ENCODE results near the gene NFAM1. TPM values are rescaled to one million over a fixed set of nuclear protein-coding genes. Genes with fewer than 3 reads are reported as not detected.

The NFAM1 gene
- 1 to 10 TPM; 2.4 to 7.8 (median 3.6) TPM for total RNA-seq
- total RNA-seq (2013) = 2.9 TPM

GRCh38 chr22:42432020-42432596, at the start of gene NFAM1:
TSS of gene NFAM1 (minus strand) at chr22:42432403. CDS start at chr22:42432357, 46 bp downstream.
- 21% methylated on average over 24 of the region's 24 CpGs for WGBS (ENCODE audit: insufficient coverage)
- Histone ChIP-seq H3K27me3 (ENCODE audit: control insufficient read depth, insufficient read depth, low read length) (no peaks in the 10 kb centered on the region), H3K4me3 (ENCODE audit: low read length) (peak within 1 kb of the TSS; percentile 14), H3K4me1 (ENCODE audit: control insufficient read depth, insufficient read depth, low read length) (peaks cover 8% of the 10 kb centered on the region), H3K36me3 (ENCODE audit: control insufficient read depth, insufficient read depth, low read length) (no peaks in the 10 kb centered on the region), H3K27ac (ENCODE audit: low read length) (no peak within 1 kb of the TSS), H3K9me3 (ENCODE audit: control insufficient read depth, insufficient read depth, low read length) (no peaks in the 10 kb centered on the region)
- Mint-ChIP-seq H3K36me3 (no peaks in the 10 kb centered on the region), H3K4me1 (peaks cover 0 to under 1% of the 10 kb centered on the region in 2 donors), H3K27ac (no peak within 1 kb of the TSS), H3K4me3 (no peak within 1 kb of the TSS), H3K9me3 (no peaks in the 10 kb centered on the region), H3K27me3 (ENCODE audit: low read depth in 2 of 2) (peaks cover 15 to 29% of the 10 kb centered on the region in 2 donors)
- ATAC-seq (peak in 2 of 3 donors; percentile 32 to 75), DNase-seq (no peak)
- intact Hi-C loops (cut with micrococcal nuclease) = no loop called here
- TF ChIP-seq, protein P1, sequence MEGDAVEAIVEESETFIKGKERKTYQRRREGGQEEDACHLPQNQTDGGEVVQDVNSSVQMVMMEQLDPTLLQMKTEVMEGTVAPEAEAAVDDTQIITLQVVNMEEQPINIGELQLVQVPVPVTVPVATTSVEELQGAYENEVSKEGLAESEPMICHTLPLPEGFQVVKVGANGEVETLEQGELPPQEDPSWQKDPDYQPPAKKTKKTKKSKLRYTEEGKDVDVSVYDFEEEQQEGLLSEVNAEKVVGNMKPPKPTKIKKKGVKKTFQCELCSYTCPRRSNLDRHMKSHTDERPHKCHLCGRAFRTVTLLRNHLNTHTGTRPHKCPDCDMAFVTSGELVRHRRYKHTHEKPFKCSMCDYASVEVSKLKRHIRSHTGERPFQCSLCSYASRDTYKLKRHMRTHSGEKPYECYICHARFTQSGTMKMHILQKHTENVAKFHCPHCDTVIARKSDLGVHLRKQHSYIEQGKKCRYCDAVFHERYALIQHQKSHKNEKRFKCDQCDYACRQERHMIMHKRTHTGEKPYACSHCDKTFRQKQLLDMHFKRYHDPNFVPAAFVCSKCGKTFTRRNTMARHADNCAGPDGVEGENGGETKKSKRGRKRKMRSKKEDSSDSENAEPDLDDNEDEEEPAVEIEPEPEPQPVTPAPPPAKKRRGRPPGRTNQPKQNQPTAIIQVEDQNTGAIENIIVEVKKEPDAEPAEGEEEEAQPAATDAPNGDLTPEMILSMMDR (IDR thresholded peaks at IDR 0.05) = no peak

DNA sequence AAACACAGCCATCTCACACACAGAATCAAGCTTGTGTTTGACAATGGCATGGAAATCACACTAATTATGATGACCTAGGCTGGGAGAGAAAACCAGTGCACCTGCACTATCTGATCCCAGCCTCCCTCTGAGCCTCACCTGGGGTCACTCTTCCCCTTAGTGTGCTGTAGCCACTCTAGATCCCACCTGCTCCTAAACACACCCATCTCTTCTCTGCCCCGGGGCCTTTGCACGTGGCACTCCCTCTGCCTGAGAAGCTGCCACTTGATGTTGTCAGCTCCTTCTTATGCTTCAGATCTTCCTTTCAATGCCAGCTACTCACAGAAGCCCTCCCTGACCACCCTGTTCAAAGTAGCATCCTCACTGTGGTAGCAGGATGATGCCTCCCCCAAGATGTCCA, 42.9 kb upstream of the NFAM1 start:
- Mint-ChIP-seq H3K27me3 (ENCODE audit: low read depth in 2 of 2) (peaks cover 6 to 7% of the 10 kb centered on the region in 2 donors), H3K9me3 (no peaks in the 10 kb centered on the region), H3K36me3 (no peaks in the 10 kb centered on the region), H3K4me1 (peaks cover 6 to 9% of the 10 kb centered on the region in 2 donors), H3K4me3 (no peak overlapping the region), H3K27ac (no peak overlapping the region)
- no peaks in the 10 kb centered on the region for H3K36me3 ChIP-seq (ENCODE audit: control insufficient read depth, insufficient read depth, low read length)
- H3K4me1 ChIP-seq (ENCODE audit: control insufficient read depth, insufficient read depth, low read length) = peaks cover 4% of the 10 kb centered on the region
- no peak for ATAC-seq
- no peaks in the 10 kb centered on the region for H3K27me3 ChIP-seq (ENCODE audit: control insufficient read depth, insufficient read depth, low read length)
- TF ChIP-seq, protein P1 (IDR thresholded peaks at IDR 0.05) = no peak
- no peak for DNase-seq
- H3K4me3 ChIP-seq (ENCODE audit: low read length) = no peak overlapping the region
- no peak overlapping the region for H3K27ac ChIP-seq (ENCODE audit: low read length)
- intact Hi-C loops (cut with micrococcal nuclease) = no loop called here
- no peaks in the 10 kb centered on the region for H3K9me3 ChIP-seq (ENCODE audit: control insufficient read depth, insufficient read depth, low read length)
- 85% methylated on average over 2 of the region's 2 CpGs for WGBS (ENCODE audit: insufficient coverage)

- peak in 1 of 3 donors; percentile 59 for ATAC-seq
- peaks cover 7 to 15% of the 10 kb centered on the region in 2 donors for H3K27me3 Mint-ChIP-seq (ENCODE audit: low read depth in 2 of 2)
Observed at GRCh38 chr22:42473484-42474193, 41.4 kb upstream of the NFAM1 start.

More at GRCh38 chr22:42473484-42474193, 41.4 kb upstream of the NFAM1 start:
- Mint-ChIP-seq H3K36me3 (no peaks in the 10 kb centered on the region), H3K4me1 (peaks cover 3 to 7% of the 10 kb centered on the region in 2 donors), H3K9me3 (no peaks in the 10 kb centered on the region), H3K4me3 (no peak overlapping the region), H3K27ac (no peak overlapping the region)
- H3K27ac ChIP-seq (ENCODE audit: low read length) = no peak overlapping the region
- H3K4me1 ChIP-seq (ENCODE audit: control insufficient read depth, insufficient read depth, low read length) = peaks cover 4% of the 10 kb centered on the region
- no peaks in the 10 kb centered on the region for H3K36me3 ChIP-seq (ENCODE audit: control insufficient read depth, insufficient read depth, low read length)
- no peaks in the 10 kb centered on the region for H3K9me3 ChIP-seq (ENCODE audit: control insufficient read depth, insufficient read depth, low read length)
- intact Hi-C loops (cut with micrococcal nuclease) = no loop called here
- no peaks in the 10 kb centered on the region for H3K27me3 ChIP-seq (ENCODE audit: control insufficient read depth, insufficient read depth, low read length)
- WGBS (ENCODE audit: insufficient coverage) = 100% methylated on average over 3 of the region's 5 CpGs
- no peak overlapping the region for H3K4me3 ChIP-seq (ENCODE audit: low read length)
- TF ChIP-seq, protein P1 (IDR thresholded peaks at IDR 0.05) = peak; percentile 42
- DNase-seq = peak in 1 of 2 donors; percentile 63
